Muscle of back (tissue), 11 donors: ENCODE results near the gene IKZF5. TPM values are rescaled to one million over a fixed set of nuclear protein-coding genes. Genes with fewer than 3 reads are reported as not detected.
A peak's percentile ranks its signal among the peaks of the same experiment; 100 is the strongest.

Experiments used
- DNase-seq, 3 donors: peaks; one replicate each; pipeline versions ENCODE4 v3.0.0 to v3.0.0-alpha.2; 2013
- polyA plus RNA-seq, 10 donors: library from polyadenylated mRNA; unstranded; fragments of 120-200 nt; gene quantifications; one replicate each; pipeline ENCODE4 v1.2.1, GENCODE V29; 2013; ENCODE audit not compliant: insufficient read length in 10 of 10

The IKZF5 gene
- polyA plus RNA-seq, 10 donors: 11.4 to 20.5 (median 16.0) TPM

- DNase-seq: no peak
Observed at GRCh38 chr10:122984708-122985107, 23.9 kb downstream of the IKZF5 start.

GRCh38 chr10:122983898-122984297 is 24.7 kb downstream of the IKZF5 start:
- DNase-seq: no peak

DNA sequence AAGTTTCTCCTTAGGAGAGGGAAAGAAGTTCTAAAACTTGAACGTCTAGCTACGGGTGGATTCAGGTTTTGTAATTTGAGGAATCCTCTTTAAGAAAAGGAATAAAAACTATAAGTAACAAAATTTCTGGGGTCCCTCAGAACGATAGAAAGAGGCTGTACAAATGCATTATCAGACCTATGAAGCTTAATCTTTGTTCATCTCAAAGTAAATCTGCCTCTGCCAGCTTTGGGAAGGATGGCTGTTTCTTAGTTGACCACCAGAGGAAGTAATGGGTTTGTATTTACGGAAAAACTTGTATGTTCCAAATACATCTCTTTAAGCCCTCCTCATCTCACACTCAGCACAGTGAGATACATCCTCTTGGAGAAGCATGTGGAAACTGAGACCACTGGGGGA is 27.5 kb downstream of the IKZF5 start:
- DNase-seq: peak; percentile 24 to 68 (median 30)

- peak; percentile 91 to 99 (median 95) for DNase-seq
Observed at GRCh38 chr10:122980209-122981065, 28.2 kb downstream of the IKZF5 start, which contains the start of gene PSTK. PSTK (plus strand) TSS chr10:122980401; CDS start chr10:122980480, 79 bp downstream.

- DNase-seq: no peak
Observed at GRCh38 chr10:122974543-122975064, 34.0 kb downstream of the IKZF5 start.

DNA sequence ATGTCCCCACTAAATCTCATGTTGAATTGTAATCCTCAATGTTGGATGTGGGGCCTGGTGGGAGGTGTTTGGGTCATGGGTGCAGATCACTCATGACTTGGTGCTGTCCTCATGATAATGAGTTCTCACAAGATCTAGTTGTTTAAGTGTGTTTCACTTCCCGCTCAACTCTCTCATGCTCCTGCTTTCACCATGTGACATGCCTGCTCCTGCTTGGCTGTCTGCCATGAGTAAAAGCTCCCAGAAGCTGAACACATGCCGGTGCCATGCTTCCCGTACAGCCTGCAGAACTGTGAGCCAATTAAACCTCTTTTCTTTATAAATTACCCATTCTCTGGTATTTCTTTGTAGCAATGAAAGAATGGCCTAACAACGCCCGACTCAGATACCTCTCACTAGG is 34.6 kb downstream of the IKZF5 start:
- DNase-seq: no peak

- no peak for DNase-seq
Observed at GRCh38 chr10:122968698-122969097, 39.9 kb downstream of the IKZF5 start.

- no peak for DNase-seq
Observed at GRCh38 chr10:122966879-122967278, 41.7 kb downstream of the IKZF5 start.

- DNase-seq: no peak
Observed at GRCh38 chr10:122962405-122962804, 46.2 kb downstream of the IKZF5 start.

- no peak for DNase-seq
Observed at GRCh38 chr10:122957474-122957873, 51.1 kb downstream of the IKZF5 start.

DNA sequence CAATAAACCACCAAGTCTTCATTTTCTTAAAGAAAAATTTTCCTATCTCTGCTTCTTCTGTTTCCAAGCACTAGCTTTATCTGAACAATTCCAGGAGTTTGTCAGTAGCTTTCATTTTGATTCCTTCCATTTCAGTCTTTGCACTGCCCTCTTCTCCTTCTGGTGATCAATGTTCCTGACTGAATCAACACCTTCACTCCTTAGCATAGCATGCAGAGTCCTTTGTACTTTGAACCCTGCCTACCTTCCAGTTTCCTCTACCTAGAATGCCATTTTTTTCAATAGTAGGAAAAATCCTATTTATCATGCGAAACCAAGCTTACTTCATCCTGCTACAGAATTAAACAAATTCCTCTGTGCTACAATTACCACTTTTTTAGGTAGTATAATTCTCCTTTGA is 52.7 kb downstream of the IKZF5 start:
- no peak for DNase-seq

- DNase-seq: no peak
Observed at GRCh38 chr10:122954731-122955050, 53.9 kb downstream of the IKZF5 start.

DNA sequence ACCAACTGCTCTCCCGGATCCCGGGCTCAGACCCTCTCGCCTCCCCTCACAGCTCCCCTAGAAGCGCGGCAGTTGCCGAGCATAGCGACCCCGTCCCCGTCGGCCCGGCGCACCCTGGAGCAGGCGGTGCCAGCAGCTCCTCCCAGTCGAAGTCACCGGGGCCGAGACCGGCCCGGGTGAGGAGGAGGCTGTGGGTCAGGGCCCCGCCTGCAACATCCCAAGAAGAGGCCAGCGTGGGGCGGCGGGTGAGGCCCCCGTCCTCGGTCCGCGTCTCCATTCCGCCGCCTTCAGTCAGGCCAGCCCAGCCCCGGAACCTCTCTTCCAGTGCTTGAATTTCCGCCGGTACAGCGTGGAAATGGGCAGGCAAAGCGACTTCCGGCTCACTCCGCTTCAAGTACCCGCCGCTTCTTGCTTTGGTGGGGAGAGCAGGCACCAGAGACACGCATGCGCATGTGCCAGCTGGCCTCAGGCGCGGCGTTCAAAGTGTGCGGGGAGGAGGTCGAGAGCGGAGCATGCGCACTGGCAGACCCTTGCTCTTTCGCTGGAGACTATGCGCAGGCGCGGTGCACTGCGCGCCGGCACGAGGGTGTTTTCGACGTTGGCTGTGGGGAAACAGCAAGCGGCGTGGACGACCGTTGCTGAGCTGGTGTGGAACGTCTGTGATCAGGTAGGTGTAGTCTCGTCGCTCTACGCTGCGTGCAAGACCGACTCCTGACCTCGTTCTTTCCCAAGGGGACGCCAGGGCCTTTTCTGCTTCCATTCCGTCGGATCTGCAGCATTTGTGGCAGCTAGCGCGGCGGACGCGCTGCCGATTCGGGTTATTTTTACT is 54.5 kb downstream of the IKZF5 start, which contains the start of gene C10orf88:
C10orf88 (minus strand) TSS at position 326 of the 829 bp plus-strand sequence; CDS start at position 277, 49 bp downstream.
- peak; percentile 98 to 99 (median 98) for DNase-seq

- no peak for DNase-seq
Observed at GRCh38 chr10:122949296-122949695, 59.3 kb downstream of the IKZF5 start.

Other genes starting within 250 kb of the IKZF5 start
- gene CUZD1, start 162.9 kb downstream of the IKZF5 start, polyA plus RNA-seq: 1 to 10 TPM in 8 of 10 donors, under 1 TPM in 2; 0.59 to 1.9 (median 1.3) TPM
- gene FAM24B, start 129.2 kb downstream of the IKZF5 start, polyA plus RNA-seq: 1 to 10 TPM; 1.4 to 6.6 (median 2.5) TPM
- not detected for gene FAM24A, start 98.2 kb downstream of the IKZF5 start, polyA plus RNA-seq
- gene C10orf88, start 54.6 kb downstream of the IKZF5 start, polyA plus RNA-seq: 10 to 100 TPM in 8 of 10 donors, 1 to 10 TPM in 2; 9.0 to 16.4 (median 13.3) TPM
- 1 to 10 TPM; 3.4 to 7.2 (median 4.5) TPM for gene PSTK, start 28.4 kb downstream of the IKZF5 start, polyA plus RNA-seq
- 10 to 100 TPM in 6 of 10 donors, 1 to 10 TPM in 4; 8.2 to 15.7 (median 11.0) TPM for gene ACADSB, start 211 bp upstream of the IKZF5 start, polyA plus RNA-seq
- gene HMX3, start 127.2 kb upstream of the IKZF5 start, polyA plus RNA-seq: not detected
- not detected for gene HMX2, start 139.3 kb upstream of the IKZF5 start, polyA plus RNA-seq
- gene BUB3, start 145.6 kb upstream of the IKZF5 start, polyA plus RNA-seq: 10 to 100 TPM; 47.3 to 78.5 (median 61.4) TPM